ENCODE measurements around the gene OTOA.

DNA sequence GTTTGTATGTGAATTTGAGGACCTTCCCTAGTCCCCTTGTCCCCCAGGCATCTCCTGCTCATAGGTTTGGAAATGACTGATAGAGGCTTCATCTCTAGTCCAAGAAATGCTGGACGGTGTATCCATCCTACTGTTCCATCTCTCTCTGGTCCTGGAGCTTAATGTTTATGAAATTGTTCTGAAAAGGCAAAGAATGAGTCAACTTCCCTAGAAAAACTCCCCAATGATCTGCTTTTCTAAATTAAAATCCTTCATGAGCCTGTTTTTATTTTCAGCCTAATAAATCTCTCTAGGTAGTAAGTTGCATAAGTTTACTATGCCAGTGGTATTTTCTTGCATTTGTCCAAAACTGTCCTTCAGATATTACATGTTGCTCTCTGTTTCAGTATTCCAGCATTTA is 9.3 kb upstream of the OTOA start:
- TF ChIP-seq POLR2AphosphoS5 (IDR thresholded peaks at IDR 0.05) = no peak
- TF ChIP-seq POLR2A (IDR thresholded peaks at IDR 0.05) = no peak
- no peak for TF ChIP-seq CTCF (IDR thresholded peaks at IDR 0.05)
- no peak for TF ChIP-seq EP300 (IDR thresholded peaks at IDR 0.05; ENCODE audit: low read depth)

All from transverse colon (tissue), 4 donors.